Measurements from ENCODE around the gene CYB5D1. TPM values are rescaled to one million over a fixed set of nuclear protein-coding genes. Genes with fewer than 3 reads are reported as not detected.

Gene CYB5D1
- total RNA-seq, 1 donor from 2014 or later: 4.4 TPM

- Histone ChIP-seq H3K9me3 (no peaks in the 10 kb centered on the region), H3K4me3 (no peak overlapping the region), H3K4me1 (peaks cover 37% of the 10 kb centered on the region), H3K27me3 (no peaks in the 10 kb centered on the region), H3K36me3 (peaks cover 0 to 55% of the 10 kb centered on the region in 2 donors), H3K27ac (no peak overlapping the region)
- DNase-seq (ENCODE audit: extremely low spot score in 2 of 2): no peak
- intact Hi-C loops (cut with DNase I): no loop called here
- TF ChIP-seq POLR2A (IDR thresholded peaks at IDR 0.05): no peak
- no peak for TF ChIP-seq POLR2AphosphoS5 (IDR thresholded peaks at IDR 0.05; ENCODE audit: insufficient read depth in 1 of 2, low read depth in 1 of 2)
- no peak for TF ChIP-seq CTCF (IDR thresholded peaks at IDR 0.05)
These were observed 9.6 kb upstream of the CYB5D1 start for GRCh38 chr17:7848131-7848579.

- no peak for TF ChIP-seq POLR2A (IDR thresholded peaks at IDR 0.05)
- TF ChIP-seq POLR2AphosphoS5 (IDR thresholded peaks at IDR 0.05; ENCODE audit: insufficient read depth in 1 of 2, low read depth in 1 of 2): no peak
- no peak for TF ChIP-seq CTCF (IDR thresholded peaks at IDR 0.05)
- Histone ChIP-seq H3K36me3 (peaks cover 0 to 56% of the 10 kb centered on the region in 2 donors), H3K9me3 (no peaks in the 10 kb centered on the region), H3K27ac (no peak overlapping the region), H3K4me3 (no peak overlapping the region), H3K4me1 (peaks cover 31% of the 10 kb centered on the region), H3K27me3 (no peaks in the 10 kb centered on the region)
- intact Hi-C loops (cut with DNase I): no loop called here
- no peak for DNase-seq (ENCODE audit: extremely low spot score in 2 of 2)
These were observed 9.1 kb upstream of the CYB5D1 start for GRCh38 chr17:7848739-7849129.

- Histone ChIP-seq H3K36me3 (peaks cover 0 to 56% of the 10 kb centered on the region in 2 donors), H3K9me3 (no peaks in the 10 kb centered on the region), H3K27me3 (no peaks in the 10 kb centered on the region), H3K27ac (no peak overlapping the region), H3K4me1 (peaks cover 26% of the 10 kb centered on the region), H3K4me3 (no peak overlapping the region)
- DNase-seq (ENCODE audit: extremely low spot score in 2 of 2): no peak
- intact Hi-C loops (cut with DNase I): no loop called here
- peak in 1 of 2 donors; percentile 19 for TF ChIP-seq POLR2AphosphoS5 (IDR thresholded peaks at IDR 0.05; ENCODE audit: insufficient read depth in 1 of 2, low read depth in 1 of 2)
- no peak for TF ChIP-seq CTCF (IDR thresholded peaks at IDR 0.05)
These were observed 8.6 kb upstream of the CYB5D1 start for GRCh38 chr17:7849130-7849750.

GRCh38 chr17:7849751-7850504 lies 7.9 kb upstream of the CYB5D1 start:
- no peak for DNase-seq (ENCODE audit: extremely low spot score in 2 of 2)
- Histone ChIP-seq H3K27ac (no peak overlapping the region), H3K4me1 (peaks cover 25% of the 10 kb centered on the region), H3K9me3 (no peaks in the 10 kb centered on the region), H3K27me3 (no peaks in the 10 kb centered on the region), H3K36me3 (peaks cover 0 to 56% of the 10 kb centered on the region in 2 donors), H3K4me3 (no peak overlapping the region)
- intact Hi-C loops (cut with DNase I): loop anchor here (5.0 kb wide), 1 partner anchor 37 kb away; the partner anchor contains the start of gene CHD3
- no peak for TF ChIP-seq POLR2A (IDR thresholded peaks at IDR 0.05)
- no peak for TF ChIP-seq CTCF (IDR thresholded peaks at IDR 0.05)
- TF ChIP-seq POLR2AphosphoS5 (IDR thresholded peaks at IDR 0.05; ENCODE audit: insufficient read depth in 1 of 2, low read depth in 1 of 2): no peak

Measured in vagina (tissue), 2 donors.